Measurements from ENCODE around the gene ST3GAL5. TPM values are rescaled to one million over a fixed set of nuclear protein-coding genes. Genes with fewer than 3 reads are reported as not detected.

Gene ST3GAL5
- total RNA-seq, 1 experiment from 2014 or later: 5.9 TPM

- Histone ChIP-seq H3K4me3 (no peak overlapping the region), H3K27ac (no peak overlapping the region), H4K20me1 (ENCODE audit: insufficient read depth) (no peaks in the 10 kb centered on the region), H3K36me3 (ENCODE audit: low read depth) (no peaks in the 10 kb centered on the region), H2AFZ (no peak overlapping the region), H3K9me2 (ENCODE audit: insufficient read depth) (no peaks in the 10 kb centered on the region), H3K27me3 (ENCODE audit: insufficient read depth, low read depth) (no peaks in the 10 kb centered on the region; the same call in 1 of the 2 replicates), H3K9me3 (ENCODE audit: insufficient read depth, low read depth) (no peaks in the 10 kb centered on the region), H3K79me2 (ENCODE audit: low read depth) (no peaks in the 10 kb centered on the region), H3K4me1 (replicated peaks; ENCODE audit: insufficient read depth) (0 out of 2 replicates have a peak, but pooled peaks cover 2% of the 10 kb centered on the region), H3K4me2 (no peak overlapping the region), H3F3A (ENCODE audit: insufficient read depth, low read depth) (no peaks in the 10 kb centered on the region)
- DNase-seq: no peak
- no TSS peak for BruUV-seq (replicated peaks)
- TF ChIP-seq EZH2 (IDR thresholded peaks at IDR 0.05; ENCODE audit: low read depth): no peak
- no peak for TF ChIP-seq CTCF (conservative IDR thresholded peaks at IDR 0.05)
- ChIA-PET POLR2A (ENCODE audit: unreplicated experiment) (no interaction called here), CTCF (no interaction called here)
- intact Hi-C loops (cut with micrococcal nuclease; ENCODE audit: unreplicated experiment): no loop called here
These were observed 101.4 kb downstream of the ST3GAL5 start for GRCh38 chr2:85787282-85787980.

Other genes with a start within 250 kb of the ST3GAL5 start
- not detected in 2 replicates for gene SFTPB, start 220.8 kb downstream of the ST3GAL5 start, total RNA-seq (2021)
- gene GNLY, start 194.6 kb downstream of the ST3GAL5 start, total RNA-seq (2021): not detected in 2 replicates
- 0.25 TPM in 1 of 2 replicates, not detected in the other for gene ATOH8, start 135.0 kb downstream of the ST3GAL5 start, total RNA-seq (2021)
- gene POLR1A, start 216.9 kb upstream of the ST3GAL5 start, total RNA-seq (2021): 23.1 and 29.7 TPM in 2 replicates
- gene PTCD3, start 217.2 kb upstream of the ST3GAL5 start, total RNA-seq (2021): 64.5 and 82.7 TPM in 2 replicates